HFF-Myc (cell line): Measurements from ENCODE around the gene UNC80.

Source experiments
- DNase-seq: peaks from one replicate; pipeline ENCODE4 v3.0.0-alpha.2; 2011; ENCODE audit warnings: low read depth; ENCODE audit errors: extremely low read depth
- H3K4me3 ChIP-seq: replicated peaks from 2 replicates; pipeline ENCODE4 v1.5.1; 2011; ENCODE audit warnings: low read depth, mild to moderate bottlenecking, control low read depth, low read length
- CTCF ChIP-seq: IDR thresholded peaks from 2 replicates; pipeline ENCODE4 v1.5.1; 2012; ENCODE audit warnings: mild to moderate bottlenecking, low read depth, low read length, control low read depth; ENCODE audit errors: missing control alignments

UNC80 gene

DNA sequence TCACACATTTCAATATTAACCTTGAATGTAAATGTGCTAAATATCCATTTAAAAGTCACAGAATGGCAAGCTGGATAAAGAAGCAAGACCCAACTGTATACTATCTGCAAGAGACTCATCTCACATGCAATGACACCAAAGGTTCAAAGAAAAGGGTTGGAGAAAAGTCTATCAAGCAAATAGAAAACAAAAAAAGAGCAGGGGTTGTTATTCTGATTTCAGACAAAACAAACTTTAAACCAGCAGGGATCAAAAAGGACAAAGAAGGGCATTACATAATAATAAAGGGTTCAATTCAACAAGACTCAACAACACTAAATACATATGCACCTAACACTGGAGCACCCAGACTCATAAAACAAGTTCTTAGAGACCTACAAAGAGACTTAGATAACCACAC lies 14.5 kb upstream of the UNC80 start:
- TF ChIP-seq CTCF = no peak
- no peak for DNase-seq
- H3K4me3 ChIP-seq = no peak overlapping the region

DNA sequence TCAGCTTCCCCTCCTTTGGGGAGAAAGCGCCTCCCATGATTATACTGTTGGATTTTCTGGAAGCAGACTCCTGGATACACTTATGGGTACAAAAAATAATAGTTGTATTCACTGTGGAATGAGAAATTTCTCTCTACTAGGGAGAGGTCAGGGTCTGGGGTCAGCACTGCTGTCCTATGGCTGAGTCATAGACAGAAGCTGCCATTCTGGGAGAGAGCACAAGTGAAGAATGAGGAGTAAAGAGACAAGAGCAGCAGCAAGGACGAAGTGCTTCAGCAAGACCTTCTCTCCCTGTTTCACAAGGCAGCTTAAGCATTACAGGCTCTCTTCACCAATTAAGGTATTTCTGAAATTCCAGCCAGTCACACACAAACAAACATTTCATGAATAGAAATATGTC lies 10.1 kb upstream of the UNC80 start:
- no peak for TF ChIP-seq CTCF
- DNase-seq = no peak
- no peak overlapping the region for H3K4me3 ChIP-seq

GRCh38 chr2:209762563-209762962 lies 9.1 kb upstream of the UNC80 start:
- H3K4me3 ChIP-seq = no peak overlapping the region
- no peak for DNase-seq
- no peak for TF ChIP-seq CTCF

DNA sequence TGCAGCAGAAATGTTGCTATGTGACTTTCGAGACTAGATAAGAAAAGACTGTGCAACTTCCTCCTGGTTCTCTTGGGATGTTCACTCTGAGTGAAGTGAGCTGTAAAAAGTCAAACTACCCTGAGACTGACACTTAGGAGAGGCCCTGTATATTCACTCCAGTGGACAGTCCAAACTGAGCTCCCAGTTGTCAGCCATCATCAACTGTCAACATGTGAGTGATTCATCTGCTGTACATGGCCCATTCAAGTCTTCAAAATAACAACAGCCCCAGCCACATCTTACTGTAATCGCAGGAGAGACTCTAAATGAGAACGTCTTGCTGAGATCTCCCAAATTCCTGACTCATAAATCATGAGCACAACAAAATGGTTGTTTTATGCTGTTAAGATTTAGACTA lies 8.5 kb upstream of the UNC80 start:
- TF ChIP-seq CTCF = no peak
- DNase-seq = no peak
- H3K4me3 ChIP-seq = no peak overlapping the region

DNA sequence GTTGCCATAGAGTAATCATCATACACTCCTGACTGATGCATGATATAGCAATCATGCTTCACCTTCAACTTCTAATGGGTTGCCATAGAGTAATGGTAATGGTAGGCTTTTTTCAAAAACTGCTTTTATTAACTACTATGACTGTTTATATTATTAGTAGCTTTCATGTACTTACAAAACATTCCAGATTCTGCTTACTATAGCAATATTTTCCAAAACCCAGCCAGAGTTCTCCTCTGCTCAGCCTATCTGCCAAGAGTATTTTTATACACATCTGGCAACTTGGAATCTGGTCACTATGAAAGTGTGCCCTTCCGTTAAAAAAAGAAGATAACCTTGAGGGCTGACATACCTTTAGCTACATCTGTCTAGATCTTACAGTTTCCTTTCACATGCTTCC lies 5.0 kb upstream of the UNC80 start:
- DNase-seq = no peak
- H3K4me3 ChIP-seq = no peak overlapping the region
- TF ChIP-seq CTCF = no peak

DNA sequence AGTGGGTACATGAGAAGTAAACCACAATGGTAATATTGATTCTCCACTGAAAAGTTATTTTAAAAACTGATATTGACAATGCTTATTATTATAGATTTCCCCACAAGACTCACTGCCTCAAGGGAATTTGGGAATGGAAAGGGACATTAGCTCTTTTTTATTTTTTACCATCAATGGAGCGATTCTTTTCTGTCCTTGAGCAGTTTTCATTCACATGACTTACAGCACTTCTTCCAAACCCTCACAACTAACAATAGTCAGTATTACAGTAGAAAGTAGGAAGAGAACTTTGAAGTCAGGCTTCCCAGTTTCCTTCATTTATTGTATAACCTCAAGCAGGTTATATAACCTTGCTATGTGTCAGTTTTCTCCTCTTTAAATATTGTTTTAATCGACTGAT lies 4.3 kb upstream of the UNC80 start:
- no peak overlapping the region for H3K4me3 ChIP-seq
- no peak for TF ChIP-seq CTCF
- DNase-seq = no peak

GRCh38 chr2:209768557-209768956 lies 3.1 kb upstream of the UNC80 start:
- DNase-seq = no peak
- no peak for TF ChIP-seq CTCF
- no peak overlapping the region for H3K4me3 ChIP-seq
